Calu3 (cell line): ENCODE measurements around the gene RALGPS1. TPM values are rescaled to one million over a fixed set of nuclear protein-coding genes. Genes with fewer than 3 reads are reported as not detected.

ENCODE experiments used
- BruUV-seq: library from RNA; stranded (reverse); fragments of 400-500 nt; replicated peaks from 2 replicates; lab custom pipeline; 2021; lab: Mats Ljungman, UMichigan
- CTCF ChIA-PET: fragments of 300-600 bp; sonication (Branson Sonifier 250); formaldehyde crosslinking; loops from one replicate; lab custom pipeline; 2022; ENCODE audit warnings: antibody characterized with exemption; lab: Charles Lee
- DNase-seq: peaks from one replicate; pipeline ENCODE4 v3.0.0; 2022
- H3K27ac Mint-ChIP-seq: one replicate; pipeline ENCODE4 v1.8.0; 2022; ENCODE audit warnings: mixed read lengths; ENCODE audit not compliant: unreplicated experiment
- H3K27me3 Mint-ChIP-seq: one replicate; pipeline ENCODE4 v1.8.0; 2022; ENCODE audit warnings: mixed read lengths; ENCODE audit not compliant: unreplicated experiment
- H3K36me3 Mint-ChIP-seq: one replicate; pipeline ENCODE4 v1.8.0; 2022; ENCODE audit warnings: mild to moderate bottlenecking, moderate library complexity, mixed read lengths; ENCODE audit not compliant: insufficient read depth, unreplicated experiment
- H3K4me1 Mint-ChIP-seq: one replicate; pipeline ENCODE4 v1.8.0; 2022; ENCODE audit warnings: mild to moderate bottlenecking, low read depth, mixed read lengths; ENCODE audit not compliant: unreplicated experiment
- H3K4me3 Mint-ChIP-seq: one replicate; pipeline ENCODE4 v1.8.0; 2022; ENCODE audit warnings: mild to moderate bottlenecking, low read depth, moderate library complexity, mixed read lengths; ENCODE audit not compliant: unreplicated experiment
- H3K9me3 Mint-ChIP-seq: one replicate; pipeline ENCODE4 v1.8.0; 2022; ENCODE audit warnings: low read depth, mixed read lengths; ENCODE audit not compliant: unreplicated experiment
- CTCF ChIP-seq: fragments of 200-600 bp; IDR thresholded peaks from one replicate; pipeline ENCODE4 v1.8.0; 2022; ENCODE audit warnings: antibody characterized with exemption; ENCODE audit not compliant: unreplicated experiment
- intact Hi-C: fragments of 100-400 bp; cut with micrococcal nuclease; formaldehyde crosslinking; loops from one replicate; pipeline ENCODE4 v1.10.0; 2022; ENCODE audit not compliant: unreplicated experiment
- total RNA-seq: library from RNA; stranded (reverse); gene quantifications from 2 replicates; pipeline ENCODE4 v1.2.3, GENCODE V29; 2022

RALGPS1 gene
- total RNA-seq, 1 experiment from 2014 or later, result 8.3 TPM

GRCh38 chr9:127269449-127269848, 354.9 kb downstream of the RALGPS1 start:
- Mint-ChIP-seq H3K9me3 (no peaks in the 10 kb centered on the region), H3K4me3 (no peak overlapping the region)
- no peak for DNase-seq

More at GRCh38 chr9:127269449-127269848, 354.9 kb downstream of the RALGPS1 start:
- Mint-ChIP-seq H3K27ac (no peak overlapping the region), H3K27me3 (no peaks in the 10 kb centered on the region), H3K4me1 (no peaks in the 10 kb centered on the region), H3K36me3 (no peaks in the 10 kb centered on the region)
- CTCF ChIA-PET, result no interaction called here
- intact Hi-C loops, result no loop called here
- BruUV-seq, result no TSS peak
- no peak for TF ChIP-seq CTCF

Other genes starting within 250 kb of the RALGPS1 start
- gene ZBTB43, start 109.7 kb upstream of the RALGPS1 start, total RNA-seq, result 11.9 and 13.6 TPM in 2 replicates
- 6.7 TPM in 2 replicates for gene ZBTB34, start 54.1 kb upstream of the RALGPS1 start, total RNA-seq
- not detected in 2 replicates for gene ANGPTL2, start 207.9 kb downstream of the RALGPS1 start, total RNA-seq